H54 (cell line): ENCODE data around the gene NFIA.
A peak's percentile ranks its signal among the peaks of the same experiment; 100 is the strongest.
"Not testable (repeated sequence)": the region's sequence is repeated elsewhere in the genome, so short reads cannot be mapped to it uniquely, and the experiment has no call there.

ENCODE experiments used
- DNase-seq: peaks from one replicate; pipeline ENCODE4 v3.0.0; 2011; ENCODE audit warnings: low spot score, mixed read lengths; ENCODE audit not compliant: insufficient read length
- FAIRE-seq: peaks from 3 replicates; lab custom pipeline; 2011; peaks lifted over from hg19 to GRCh38; lab: Jason Lieb, UNC
- POLR2A ChIP-seq: IDR thresholded peaks from 2 replicates; pipeline ENCODE4 v1.6.1; 2011; ENCODE audit warnings: low read depth, mild to moderate bottlenecking, low read length

The NFIA gene

GRCh38 chr1:61053712-61054600, 28.4 kb upstream of the NFIA start:
- FAIRE-seq: no peak
- no peak for DNase-seq
- no peak for TF ChIP-seq POLR2A

GRCh38 chr1:61054601-61054993, 27.8 kb upstream of the NFIA start:
- no peak for DNase-seq
- no peak for TF ChIP-seq POLR2A
- FAIRE-seq: no peak

GRCh38 chr1:61055110-61055614, 27.2 kb upstream of the NFIA start:
- FAIRE-seq: no peak
- no peak for TF ChIP-seq POLR2A
- DNase-seq: no peak

GRCh38 chr1:61056196-61056572, 26.2 kb upstream of the NFIA start:
- FAIRE-seq (no peak), DNase-seq (no peak)
- no peak for TF ChIP-seq POLR2A

GRCh38 chr1:61056573-61057439, 25.6 kb upstream of the NFIA start:
- DNase-seq: no peak
- FAIRE-seq: peak; percentile 64
- no peak for TF ChIP-seq POLR2A

GRCh38 chr1:61058483-61059245, 23.7 kb upstream of the NFIA start:
- DNase-seq: no peak
- no peak for FAIRE-seq
- no peak for TF ChIP-seq POLR2A

- not testable (repeated sequence) for DNase-seq, FAIRE-seq
These were observed 20.8 kb upstream of the NFIA start for GRCh38 chr1:61061601-61062000.

GRCh38 chr1:61064673-61065072, 17.7 kb upstream of the NFIA start:
- no peak for FAIRE-seq

GRCh38 chr1:61067446-61068019, 14.8 kb upstream of the NFIA start:
- TF ChIP-seq POLR2A: no peak
- FAIRE-seq (no peak), DNase-seq (no peak)

More at GRCh38 chr1:61064673-61065072, 17.7 kb upstream of the NFIA start:
- TF ChIP-seq POLR2A: no peak
- DNase-seq: no peak

GRCh38 chr1:61070054-61070453, 12.3 kb upstream of the NFIA start:
- DNase-seq (no peak), FAIRE-seq (no peak)
- no peak for TF ChIP-seq POLR2A

GRCh38 chr1:61071205-61072130, 10.9 kb upstream of the NFIA start:
- no peak for TF ChIP-seq POLR2A
- DNase-seq (no peak), FAIRE-seq (no peak)

- DNase-seq: no peak
- FAIRE-seq: no peak
- no peak for TF ChIP-seq POLR2A
These were observed 8.5 kb upstream of the NFIA start for GRCh38 chr1:61073871-61074270.

- FAIRE-seq: not testable (repeated sequence)
These were observed 6.5 kb upstream of the NFIA start for GRCh38 chr1:61075833-61076232.

More at GRCh38 chr1:61075833-61076232, 6.5 kb upstream of the NFIA start:
- DNase-seq: not testable (repeated sequence)
